ENCODE results near the gene NIFK. TPM values are rescaled to one million over a fixed set of nuclear protein-coding genes. Genes with fewer than 3 reads are reported as not detected.

Gene NIFK
- total RNA-seq, 1 experiment from 2014 or later: 171 TPM

DNA sequence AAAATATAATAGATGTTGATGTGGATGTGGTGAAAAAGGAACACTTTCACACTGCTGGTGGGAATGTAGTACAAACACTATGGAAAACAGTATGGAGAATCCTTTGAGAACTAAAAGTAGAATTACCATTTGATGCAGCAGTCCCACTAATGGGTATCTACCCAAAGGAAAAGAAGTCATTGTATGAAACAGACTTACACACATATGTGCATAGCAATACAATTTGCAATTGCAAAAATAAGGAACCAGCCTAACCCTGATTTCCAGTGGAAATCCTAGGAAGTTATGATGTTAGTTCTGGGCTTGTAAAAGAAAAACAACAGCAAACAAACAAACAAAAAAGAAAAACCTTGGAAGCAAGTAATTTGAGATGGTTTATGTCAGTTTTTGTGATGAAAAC lies 58.8 kb downstream of the NIFK start:
- peaks cover 32% of the 10 kb centered on the region for H3K9me3 Mint-ChIP-seq (ENCODE audit: unreplicated experiment)
- TF ChIP-seq, protein P1, sequence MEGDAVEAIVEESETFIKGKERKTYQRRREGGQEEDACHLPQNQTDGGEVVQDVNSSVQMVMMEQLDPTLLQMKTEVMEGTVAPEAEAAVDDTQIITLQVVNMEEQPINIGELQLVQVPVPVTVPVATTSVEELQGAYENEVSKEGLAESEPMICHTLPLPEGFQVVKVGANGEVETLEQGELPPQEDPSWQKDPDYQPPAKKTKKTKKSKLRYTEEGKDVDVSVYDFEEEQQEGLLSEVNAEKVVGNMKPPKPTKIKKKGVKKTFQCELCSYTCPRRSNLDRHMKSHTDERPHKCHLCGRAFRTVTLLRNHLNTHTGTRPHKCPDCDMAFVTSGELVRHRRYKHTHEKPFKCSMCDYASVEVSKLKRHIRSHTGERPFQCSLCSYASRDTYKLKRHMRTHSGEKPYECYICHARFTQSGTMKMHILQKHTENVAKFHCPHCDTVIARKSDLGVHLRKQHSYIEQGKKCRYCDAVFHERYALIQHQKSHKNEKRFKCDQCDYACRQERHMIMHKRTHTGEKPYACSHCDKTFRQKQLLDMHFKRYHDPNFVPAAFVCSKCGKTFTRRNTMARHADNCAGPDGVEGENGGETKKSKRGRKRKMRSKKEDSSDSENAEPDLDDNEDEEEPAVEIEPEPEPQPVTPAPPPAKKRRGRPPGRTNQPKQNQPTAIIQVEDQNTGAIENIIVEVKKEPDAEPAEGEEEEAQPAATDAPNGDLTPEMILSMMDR (IDR thresholded peaks at IDR 0.05; ENCODE audit: unreplicated experiment): no peak
- ChIA-PET CTCF (interaction anchor here (0.8 to 0.9 kb wide), 2 partner anchors 9 to 35 kb away, joined by 3 read pairs; no protein-coding TSS in a partner anchor), POLR2A (interaction anchor here (0.8 kb wide), 1 partner anchor 22 kb away, joined by 3 read pairs; no protein-coding TSS in a partner anchor)
- no peaks in the 10 kb centered on the region for H3K27me3 Mint-ChIP-seq (ENCODE audit: insufficient read depth, unreplicated experiment)
- intact Hi-C loops (cut with micrococcal nuclease): no loop called here
- BruUV-seq (replicated peaks): no TSS peak
- no peak overlapping the region for H3K27ac Mint-ChIP-seq (ENCODE audit: low read depth, unreplicated experiment)
- no peak overlapping the region for H3K4me3 Mint-ChIP-seq (ENCODE audit: unreplicated experiment)
- no peaks in the 10 kb centered on the region for H3K4me1 Mint-ChIP-seq (ENCODE audit: insufficient read depth, unreplicated experiment)
- H3K36me3 Mint-ChIP-seq (ENCODE audit: insufficient read depth, unreplicated experiment): no peaks in the 10 kb centered on the region
- DNase-seq (ENCODE audit: unreplicated experiment): no peak

Other genes starting within 250 kb of the NIFK start
- not detected in 2 replicates for gene RNU4ATAC, start 206.0 kb downstream of the NIFK start, total RNA-seq (2022)
- gene CLASP1, start 87.4 kb downstream of the NIFK start, total RNA-seq (2022): 76.5 and 81.9 TPM in 2 replicates
- 60.7 and 78.2 TPM in 2 replicates for gene TSN, start 18.8 kb upstream of the NIFK start, total RNA-seq (2022)

Measured in MCF 10A (cell line).